Raji (cell line): ENCODE results near the gene FAAP100.

Source experiments
- POLR2A ChIP-seq: IDR thresholded peaks from 2 replicates; pipeline ENCODE4 v1.6.1; 2011; ENCODE audit warnings: low read depth, low read length, control low read depth; ENCODE audit not compliant: insufficient read depth

Gene FAAP100

GRCh38 chr17:81549031-81549557, 3.1 kb downstream of the FAAP100 start:
- TF ChIP-seq POLR2A, result no peak

GRCh38 chr17:81547614-81547982, 4.6 kb downstream of the FAAP100 start:
- TF ChIP-seq POLR2A, result no peak

DNA sequence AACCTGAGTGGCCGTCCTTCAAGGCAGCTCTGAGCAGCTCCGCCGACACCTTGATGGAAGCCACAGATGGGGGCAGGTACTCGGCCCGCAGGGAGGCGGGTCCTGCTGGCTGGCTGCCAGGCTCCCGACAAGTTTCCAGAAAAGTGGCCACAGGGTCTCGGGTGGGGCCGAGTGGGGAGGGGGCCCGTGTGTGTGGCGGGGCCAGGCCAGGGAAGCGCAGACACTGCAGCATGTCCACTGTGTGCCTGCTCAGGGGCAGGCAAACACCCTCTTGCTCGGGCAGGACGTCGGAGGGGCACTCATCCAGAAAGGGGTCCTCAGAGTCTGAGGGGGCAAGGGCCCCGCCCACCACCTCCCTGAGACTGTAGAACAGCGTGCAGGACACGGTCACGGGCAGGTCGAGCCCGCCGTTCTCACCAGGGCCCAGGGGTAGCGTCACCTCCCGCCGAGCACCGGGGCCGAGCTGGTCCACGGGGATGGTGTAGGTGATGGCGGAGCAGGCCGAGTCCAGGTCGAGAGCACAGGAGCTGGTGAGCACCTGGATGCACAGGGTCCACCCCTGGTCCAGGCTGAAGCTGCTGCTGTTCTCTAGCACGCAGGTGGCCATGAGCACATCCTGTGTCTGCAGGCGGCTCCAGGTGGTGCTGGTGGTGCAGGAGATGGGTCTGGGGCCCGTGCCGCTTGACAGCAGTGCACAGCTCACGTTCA, 5.1 kb downstream of the FAAP100 start:
- TF ChIP-seq POLR2A, result no peak

DNA sequence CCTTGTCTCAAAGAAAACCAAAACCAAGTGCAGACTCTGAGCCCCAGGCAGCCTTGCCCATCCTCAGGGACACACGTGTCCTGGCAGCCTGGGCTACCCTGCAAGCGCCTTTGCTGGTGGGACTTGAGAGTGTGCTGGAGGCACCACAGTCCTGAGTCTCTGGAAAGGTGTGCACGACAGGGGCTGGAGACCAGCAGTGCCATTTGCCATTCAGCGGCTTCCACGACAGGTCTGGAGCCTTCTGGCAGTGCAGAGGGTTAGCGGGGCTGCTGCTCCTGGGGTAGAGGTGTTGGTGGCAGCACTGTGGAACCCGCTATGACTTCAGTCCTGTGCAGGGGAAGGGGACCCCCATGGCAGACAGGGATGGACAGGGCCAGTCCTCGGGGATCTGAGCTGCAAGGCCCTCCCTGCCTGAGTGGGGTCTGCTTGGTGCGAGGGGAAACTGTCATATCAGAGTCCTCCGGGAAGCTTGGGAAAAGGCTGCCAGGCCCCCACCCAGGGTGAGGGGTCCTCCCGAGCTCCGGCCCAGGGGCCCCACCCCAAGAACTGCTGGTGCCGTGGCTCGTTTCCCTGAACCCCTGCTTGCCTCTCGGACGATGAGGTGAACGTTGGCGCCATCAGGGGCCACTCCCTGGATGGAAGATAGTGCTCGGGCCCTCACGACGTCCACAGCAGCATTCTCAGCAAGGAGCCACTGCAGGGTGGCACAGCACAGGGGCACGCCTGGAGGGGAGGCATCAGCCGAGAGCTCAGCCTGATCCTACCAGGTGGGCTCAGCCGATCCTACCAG, 6.8 kb downstream of the FAAP100 start:
- no peak for TF ChIP-seq POLR2A

DNA sequence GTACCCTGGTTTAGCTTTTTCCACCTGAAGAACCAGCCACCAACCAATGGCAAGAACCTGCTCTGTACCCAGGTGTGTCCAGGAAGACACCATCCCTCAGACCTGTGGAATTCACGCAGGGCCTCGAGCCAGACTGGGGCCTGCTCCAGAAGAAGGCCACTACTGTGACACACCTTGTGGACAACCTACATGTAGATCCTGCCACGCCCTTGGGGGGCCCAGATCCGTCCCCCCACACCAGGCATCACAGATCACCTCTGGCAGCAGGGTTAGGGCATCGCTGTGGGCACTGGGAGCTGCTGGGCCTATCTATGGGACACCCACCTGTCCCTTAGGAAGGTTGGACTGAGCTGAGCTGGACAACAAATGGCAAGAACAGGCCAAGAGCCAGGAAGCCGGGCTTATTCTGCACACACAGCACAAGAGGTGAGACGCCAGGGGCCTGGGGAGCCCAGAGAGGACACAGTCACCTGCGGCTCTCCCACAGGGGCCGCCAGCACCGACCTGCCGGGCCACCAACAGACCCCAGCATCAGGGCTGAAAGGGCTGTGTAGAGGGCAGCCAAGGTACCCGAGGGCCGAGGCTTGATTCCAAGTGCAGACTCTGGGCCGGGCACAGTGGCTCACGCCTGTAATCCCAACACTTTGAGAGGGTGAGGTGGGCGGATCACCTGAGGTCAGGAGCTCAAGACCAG, 7.7 kb downstream of the FAAP100 start:
- no peak for TF ChIP-seq POLR2A

GRCh38 chr17:81543756-81544155, 8.4 kb downstream of the FAAP100 start:
- no peak for TF ChIP-seq POLR2A

DNA sequence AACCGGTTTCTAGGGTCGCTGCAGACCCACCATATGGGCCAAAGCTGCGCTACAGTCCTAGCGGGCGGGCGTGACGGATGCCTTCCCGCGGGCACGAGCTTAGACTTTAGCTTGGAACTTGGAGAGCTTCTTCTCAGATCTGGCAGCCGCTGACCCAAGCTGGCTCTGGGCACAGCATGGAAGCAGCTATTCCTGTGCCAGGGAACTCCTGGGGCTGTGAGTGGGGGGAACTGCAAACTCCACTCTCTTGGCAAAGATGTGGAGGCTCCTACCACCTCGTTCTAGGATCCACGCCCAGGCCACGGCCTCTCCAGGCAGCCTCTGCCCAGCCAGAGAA, 8.8 kb downstream of the FAAP100 start:
- TF ChIP-seq POLR2A, result no peak

- no peak for TF ChIP-seq POLR2A
Observed at GRCh38 chr17:81542431-81543338, 9.5 kb downstream of the FAAP100 start.

GRCh38 chr17:81541123-81541522, 11.0 kb downstream of the FAAP100 start:
- no peak for TF ChIP-seq POLR2A

DNA sequence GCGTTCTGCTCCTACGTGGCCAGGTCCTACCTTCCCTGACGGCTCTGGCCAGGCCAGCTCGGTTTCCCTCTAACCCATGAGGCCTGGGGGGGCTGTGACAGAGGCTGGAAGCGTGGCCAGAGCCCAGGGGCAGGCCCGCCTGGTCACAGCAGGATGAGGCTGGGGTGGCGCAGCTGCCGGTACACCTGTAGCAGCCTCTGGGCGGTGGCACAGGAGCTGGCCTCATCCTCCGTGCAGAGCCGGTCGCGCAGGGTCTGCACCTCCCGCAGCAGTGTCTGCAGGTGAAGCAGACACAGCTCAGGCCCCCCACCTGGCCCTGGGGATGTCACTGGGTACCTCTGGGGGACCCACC, 11.5 kb downstream of the FAAP100 start:
- TF ChIP-seq POLR2A, result no peak

GRCh38 chr17:81539961-81540675, 12.0 kb downstream of the FAAP100 start:
- TF ChIP-seq POLR2A, result no peak

- no peak for TF ChIP-seq POLR2A
Observed at GRCh38 chr17:81539571-81539900, 12.6 kb downstream of the FAAP100 start.

DNA sequence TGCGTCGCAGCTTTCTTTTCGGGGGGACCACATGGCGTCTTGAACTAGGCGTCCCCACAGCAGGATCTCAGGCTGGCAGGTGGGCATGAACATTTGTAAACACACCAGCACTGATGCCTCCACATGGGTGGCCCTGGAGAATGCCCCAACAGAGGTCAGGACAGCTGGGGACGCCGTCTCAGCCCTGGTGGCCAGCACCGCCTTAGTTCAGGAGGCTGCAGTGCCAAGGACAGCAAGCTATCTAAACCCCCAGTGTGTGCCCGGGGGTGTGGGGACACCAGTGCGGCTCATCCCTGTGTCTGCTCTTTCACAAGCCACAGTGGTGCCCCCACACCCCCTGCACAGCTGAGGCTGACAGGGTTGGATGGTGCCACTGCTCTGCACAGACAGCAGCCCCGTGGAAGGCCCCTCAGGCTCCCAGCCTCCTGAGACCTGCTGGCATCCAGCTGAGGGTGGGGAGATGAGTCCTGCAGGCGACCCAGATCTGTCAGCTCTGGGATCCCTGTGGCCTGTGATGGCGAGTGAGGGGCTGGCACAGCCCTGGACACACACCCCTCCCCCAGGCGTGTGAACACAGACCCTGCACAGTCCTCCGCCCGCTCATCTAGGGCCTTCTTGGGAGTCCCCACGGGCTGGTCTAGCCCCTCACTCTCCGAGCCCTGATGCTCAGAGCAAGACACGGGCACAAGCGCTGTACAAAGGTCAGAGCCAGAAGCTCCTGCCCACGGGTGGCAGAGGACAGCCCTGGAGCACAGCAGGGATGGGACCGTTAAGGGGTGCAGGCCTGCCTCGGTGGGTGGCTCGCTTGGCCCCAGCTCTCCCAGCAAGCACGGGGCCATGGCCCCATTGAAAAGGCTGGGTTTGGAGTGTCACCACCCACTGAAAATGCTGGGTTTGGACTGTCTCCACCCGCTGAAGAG, 13.2 kb downstream of the FAAP100 start:
- no peak for TF ChIP-seq POLR2A
